HEK293T (cell line): ENCODE results near the gene COL27A1.

Experiments used
- CTBP1 ChIP-seq: fragments of 450-650 bp; IDR thresholded peaks from 2 replicates; pipeline ENCODE4 v1.6.1; 2016; ENCODE audit warnings: borderline replicate concordance
- ELF4 ChIP-seq: fragments of 450-650 bp; IDR thresholded peaks from 2 replicates; pipeline ENCODE4 v1.6.1; 2017; ENCODE audit warnings: antibody characterized with exemption
- L3MBTL2 ChIP-seq: fragments of 450-650 bp; conservative IDR thresholded peaks from 2 replicates; pipeline ENCODE4 v1.6.1; 2016; ENCODE audit warnings: mild to moderate bottlenecking
- NFRKB ChIP-seq: fragments of 450-650 bp; IDR thresholded peaks from 2 replicates; pipeline ENCODE4 v1.6.1; 2016; ENCODE audit warnings: mild to moderate bottlenecking, moderate library complexity

DNA sequence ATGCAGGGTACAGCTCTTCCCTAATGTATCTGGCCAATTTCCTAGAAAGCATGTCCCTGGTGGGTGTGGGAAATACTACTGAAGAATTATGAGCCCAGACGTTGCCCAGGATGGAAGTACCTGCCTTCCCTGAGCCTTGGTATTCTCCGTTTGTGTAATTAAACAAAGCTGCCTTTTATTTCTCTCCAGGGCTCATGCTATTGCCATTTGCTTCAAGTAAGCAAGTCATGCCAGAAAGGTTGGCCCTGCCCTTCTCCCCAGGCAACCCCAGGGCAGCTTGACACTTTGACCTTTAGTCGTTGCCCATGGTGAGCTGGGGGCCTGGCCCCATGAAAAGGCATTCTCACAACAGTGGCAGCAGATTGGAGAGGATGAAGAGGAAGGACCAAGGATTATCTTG is 4.4 kb downstream of the COL27A1 start:
- TF ChIP-seq NFRKB (no peak), ELF4 (no peak), L3MBTL2 (no peak), CTBP1 (no peak)
